Left forelimb (tissue), 1 donor: ENCODE measurements around the gene USH1G.

Experiments
- DNase-seq: peaks from one replicate; pipeline ENCODE4 v3.0.0-alpha.2; 2018; ENCODE audit warnings: low spot score

USH1G gene

DNA sequence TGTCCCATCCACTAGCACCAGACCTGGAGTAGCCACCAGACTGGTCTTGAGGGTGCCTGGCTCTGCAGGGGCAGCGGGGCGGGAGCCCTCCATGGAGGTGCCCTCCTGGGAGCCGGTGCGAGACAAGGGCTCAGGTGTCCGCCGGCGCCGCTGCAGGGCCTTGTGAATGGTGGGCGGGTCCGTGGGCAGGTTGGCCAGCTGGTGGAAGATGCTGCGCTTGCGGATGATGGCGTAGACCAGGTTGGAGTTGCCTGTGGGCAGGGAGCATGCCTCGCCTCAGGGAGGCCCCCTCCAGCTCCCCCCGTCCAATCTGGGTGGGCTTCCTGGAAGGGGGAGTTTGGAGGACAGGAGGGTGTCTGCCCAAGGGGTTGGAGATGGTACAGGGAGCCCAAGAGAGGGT lies 31.1 kb upstream of the USH1G start:
- no peak for DNase-seq

DNA sequence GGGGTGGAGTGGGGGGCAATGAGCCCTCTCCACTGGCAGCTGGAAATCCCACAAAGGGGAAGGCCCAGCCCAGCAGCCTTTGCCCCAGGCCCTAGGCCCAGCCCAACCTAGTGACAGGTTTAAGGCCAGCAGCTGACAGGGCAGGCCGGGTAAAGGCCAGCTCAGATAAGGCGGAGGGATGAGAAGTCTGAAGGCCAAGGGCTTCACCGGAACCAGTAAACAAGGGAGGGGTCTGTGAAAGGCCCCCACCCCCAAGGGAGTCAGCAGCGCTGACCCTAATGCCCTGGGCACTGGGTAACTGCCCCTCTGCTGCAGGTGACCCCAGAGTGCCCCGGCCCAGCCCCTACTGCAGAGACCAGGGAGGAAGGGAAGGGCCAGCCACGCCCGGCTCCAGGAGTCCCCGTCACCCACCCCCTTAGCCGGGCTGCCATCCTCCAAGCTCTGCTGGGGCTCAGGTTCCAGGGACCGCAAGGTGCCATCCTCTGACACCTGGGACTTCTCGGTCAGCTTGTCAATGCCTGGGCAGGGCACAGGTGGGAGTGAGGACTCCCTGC lies 30.2 kb upstream of the USH1G start:
- DNase-seq, result no peak

DNA sequence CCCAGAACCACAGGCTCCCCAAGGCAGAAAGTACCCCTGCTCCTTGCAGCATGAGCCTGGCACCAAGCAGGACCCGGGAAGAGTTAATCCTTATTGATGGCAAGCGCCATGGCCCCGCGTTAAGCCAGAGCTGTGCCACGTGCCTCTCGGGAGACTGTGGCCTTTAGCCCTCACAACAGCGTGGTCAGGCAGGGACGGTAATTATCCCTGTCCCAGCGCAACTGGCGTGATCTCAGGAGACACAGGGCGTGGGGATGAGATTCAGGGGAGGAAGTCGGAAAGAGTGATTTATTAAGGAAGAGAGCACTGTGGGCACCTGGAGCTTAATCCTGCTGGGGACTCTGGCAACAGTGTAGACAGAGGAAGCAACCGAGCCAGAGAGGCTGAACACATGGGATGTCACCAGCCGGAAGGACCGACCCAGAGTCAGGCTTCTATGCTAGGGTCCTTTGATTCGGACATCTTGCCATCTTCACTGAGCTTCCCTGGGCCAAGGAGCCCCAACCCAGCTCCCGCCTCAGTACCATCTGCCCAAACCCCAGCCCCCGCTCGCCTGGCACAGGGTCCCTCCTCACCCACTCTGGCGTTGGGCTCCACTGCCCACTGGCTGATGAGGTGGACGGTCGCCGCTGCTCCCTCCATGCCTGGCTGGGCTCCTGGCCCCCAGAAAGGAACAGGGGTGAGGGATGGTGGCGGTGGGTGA lies 29.5 kb upstream of the USH1G start:
- no peak for DNase-seq

DNA sequence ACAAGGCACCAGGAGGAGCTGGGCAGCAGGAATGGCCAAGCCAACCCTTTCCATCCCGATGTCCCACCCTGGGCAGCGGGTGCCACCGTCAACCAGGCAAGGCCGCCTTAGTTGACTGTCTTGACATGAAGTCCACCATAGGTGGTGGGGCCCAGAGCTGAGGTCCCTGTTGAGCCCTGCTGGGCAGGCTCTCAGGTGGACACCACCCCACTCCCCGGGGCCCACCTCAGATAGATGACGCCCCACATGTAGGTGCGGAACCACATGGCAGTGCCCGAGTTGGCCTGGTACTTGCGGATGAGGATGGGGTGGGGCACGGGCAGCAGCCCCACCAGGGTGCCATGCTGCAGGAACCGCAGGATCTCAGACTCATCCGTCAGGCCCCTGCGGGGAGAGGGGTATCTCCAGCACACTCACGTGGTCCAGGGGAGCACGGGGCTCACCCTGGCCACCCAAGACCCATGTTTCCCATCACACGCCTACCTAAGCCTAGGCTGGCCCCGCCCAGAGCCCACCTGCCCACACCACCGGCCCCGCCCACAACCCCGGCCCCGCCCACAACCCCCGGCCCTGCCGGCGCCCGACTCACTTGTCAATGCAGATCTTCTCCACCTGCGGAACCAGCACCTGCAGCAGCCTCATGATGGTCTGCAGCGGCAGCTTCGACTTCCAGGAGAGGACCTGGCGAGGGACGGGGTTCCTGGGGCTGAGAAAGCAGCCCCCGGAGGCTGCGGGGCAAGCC lies 28.8 kb upstream of the USH1G start:
- DNase-seq, result no peak

DNA sequence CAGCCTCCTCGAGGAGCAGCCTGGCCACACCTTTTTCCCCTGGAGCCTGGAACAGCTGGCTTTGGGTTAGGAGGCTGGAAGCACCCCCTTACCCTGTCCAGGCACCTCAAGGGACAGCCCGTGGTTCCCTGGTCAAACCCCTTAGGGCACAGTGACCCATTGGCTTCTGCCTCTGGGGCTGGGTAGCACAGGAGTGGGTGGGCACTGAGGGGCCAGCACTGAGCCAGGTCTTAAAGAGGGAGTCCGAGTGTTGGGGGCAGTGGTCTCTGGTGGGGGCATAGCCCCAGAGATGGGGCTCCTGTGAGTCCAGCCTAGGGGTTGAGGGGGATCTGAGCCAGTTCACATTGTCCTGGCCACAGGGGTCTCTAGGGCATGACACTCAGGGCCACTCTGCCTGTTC lies 28.0 kb upstream of the USH1G start:
- no peak for DNase-seq

DNA sequence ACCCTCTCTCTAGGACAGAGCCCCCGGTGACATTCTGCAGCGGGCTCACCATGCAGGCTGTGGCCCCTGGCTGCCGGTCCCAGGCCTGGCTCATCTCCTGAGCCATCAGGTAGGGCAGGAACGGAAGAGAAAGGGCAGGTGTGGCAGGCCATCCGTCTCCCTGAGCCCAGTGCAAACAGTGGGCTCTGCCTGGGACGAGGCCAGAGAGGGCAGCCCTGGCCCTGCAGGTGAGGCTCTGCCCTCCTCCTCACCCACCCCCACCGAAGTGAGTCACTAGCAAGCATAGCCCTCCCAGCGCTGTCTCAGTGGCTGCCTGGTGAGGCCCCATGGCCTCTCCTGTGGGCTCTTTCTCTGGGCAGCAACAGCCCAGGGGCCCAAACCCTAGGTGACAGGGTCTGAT lies 27.2 kb upstream of the USH1G start:
- DNase-seq, result no peak

DNA sequence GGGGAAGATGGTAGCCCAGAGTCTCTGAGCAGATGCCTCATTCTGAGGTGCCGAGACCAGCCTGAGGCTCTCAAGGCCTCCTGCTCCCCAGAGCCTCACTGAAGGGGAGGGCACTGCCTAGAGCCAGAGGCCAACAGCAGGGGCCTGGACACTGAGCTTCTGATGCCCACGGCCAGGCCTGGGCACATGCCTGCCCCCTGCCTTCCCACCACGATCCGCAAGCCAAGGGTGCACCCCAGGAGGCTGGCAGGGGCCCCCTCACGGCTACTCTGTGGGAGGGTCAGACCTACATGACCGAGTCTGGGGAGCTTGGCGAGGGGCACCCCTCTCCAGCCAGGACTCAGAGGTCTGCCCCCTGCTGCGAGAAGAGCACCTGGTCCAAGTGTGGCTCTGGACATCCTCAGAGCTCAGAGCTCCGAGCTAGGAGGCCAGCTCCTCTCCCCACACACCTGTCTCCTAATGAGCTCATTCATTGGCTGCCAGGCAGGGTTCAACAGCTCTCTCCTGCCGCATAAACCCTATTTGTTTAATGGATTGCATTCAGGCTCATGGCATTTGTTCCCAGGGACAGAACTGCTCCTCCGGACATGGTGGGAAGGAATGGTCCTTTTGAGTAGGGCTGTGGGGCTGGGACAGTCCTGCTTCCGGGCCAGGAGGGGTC lies 26.5 kb upstream of the USH1G start:
- no peak for DNase-seq

DNA sequence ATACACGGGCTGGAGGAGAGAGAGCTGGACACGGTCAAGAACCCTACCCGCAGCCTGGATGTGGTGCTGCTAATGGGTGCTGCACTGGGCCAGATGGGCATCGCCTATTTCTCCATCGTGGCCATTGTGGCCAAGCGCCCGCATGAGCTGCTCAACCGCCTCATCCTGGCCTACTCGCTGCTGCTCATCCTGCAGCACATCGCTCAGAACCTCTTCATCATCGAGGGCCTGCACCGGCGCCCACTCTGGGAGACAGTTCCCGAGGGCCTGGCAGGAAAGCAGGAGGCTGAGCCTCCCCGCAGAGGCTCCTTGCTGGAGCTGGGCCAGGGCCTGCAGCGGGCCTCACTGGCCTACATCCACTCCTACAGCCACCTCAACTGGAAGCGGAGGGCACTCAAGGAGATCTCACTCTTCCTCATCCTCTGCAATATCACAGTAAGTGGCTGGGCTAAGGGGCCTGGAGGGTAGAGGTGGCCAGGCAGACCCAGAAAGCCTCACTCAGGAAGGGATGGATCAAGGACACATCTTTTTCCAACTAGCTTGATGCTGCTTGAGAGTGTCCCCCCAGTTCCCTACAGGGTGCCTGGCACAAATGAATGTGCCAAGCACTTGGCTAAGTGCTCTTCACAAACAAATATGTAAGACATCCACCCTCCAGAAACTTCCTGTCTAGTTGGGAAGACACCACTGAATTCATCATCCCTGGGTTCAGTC lies 24.1 kb upstream of the USH1G start:
- no peak for DNase-seq

DNA sequence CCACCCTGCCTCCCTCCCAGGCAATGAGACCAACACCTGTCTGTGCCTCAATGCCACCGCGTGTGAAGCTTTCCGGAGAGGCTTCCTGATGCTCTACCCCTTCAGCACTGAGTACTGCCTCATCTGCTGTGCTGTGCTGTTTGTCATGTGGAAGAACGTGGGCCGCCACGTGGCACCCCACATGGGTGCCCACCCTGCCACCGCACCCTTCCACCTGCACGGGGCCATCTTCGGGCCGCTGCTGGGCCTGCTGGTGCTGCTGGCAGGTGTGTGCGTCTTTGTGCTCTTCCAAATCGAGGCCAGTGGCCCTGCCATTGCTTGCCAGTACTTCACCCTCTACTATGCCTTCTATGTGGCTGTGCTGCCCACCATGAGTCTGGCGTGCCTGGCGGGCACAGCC lies 23.6 kb upstream of the USH1G start:
- DNase-seq, result no peak

DNA sequence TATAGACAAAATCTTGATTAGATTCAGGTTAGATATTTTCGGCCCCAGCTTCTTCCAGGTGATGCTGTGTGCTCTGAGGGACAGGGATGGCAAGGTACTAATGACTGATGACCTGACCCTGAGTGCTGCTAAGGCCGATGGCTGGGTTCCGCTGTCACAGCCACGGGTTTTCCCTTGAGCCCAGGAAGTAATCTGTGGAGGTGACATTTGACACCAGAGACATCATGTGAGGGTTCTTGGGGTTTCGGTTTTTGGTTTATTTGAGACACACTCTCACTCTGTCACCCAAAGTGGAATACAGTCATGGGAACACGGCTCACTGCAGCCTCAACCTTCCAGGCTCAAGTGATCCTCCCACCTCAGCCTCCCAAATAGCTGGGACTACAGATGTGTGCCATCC lies 22.5 kb upstream of the USH1G start:
- no peak for DNase-seq

DNA sequence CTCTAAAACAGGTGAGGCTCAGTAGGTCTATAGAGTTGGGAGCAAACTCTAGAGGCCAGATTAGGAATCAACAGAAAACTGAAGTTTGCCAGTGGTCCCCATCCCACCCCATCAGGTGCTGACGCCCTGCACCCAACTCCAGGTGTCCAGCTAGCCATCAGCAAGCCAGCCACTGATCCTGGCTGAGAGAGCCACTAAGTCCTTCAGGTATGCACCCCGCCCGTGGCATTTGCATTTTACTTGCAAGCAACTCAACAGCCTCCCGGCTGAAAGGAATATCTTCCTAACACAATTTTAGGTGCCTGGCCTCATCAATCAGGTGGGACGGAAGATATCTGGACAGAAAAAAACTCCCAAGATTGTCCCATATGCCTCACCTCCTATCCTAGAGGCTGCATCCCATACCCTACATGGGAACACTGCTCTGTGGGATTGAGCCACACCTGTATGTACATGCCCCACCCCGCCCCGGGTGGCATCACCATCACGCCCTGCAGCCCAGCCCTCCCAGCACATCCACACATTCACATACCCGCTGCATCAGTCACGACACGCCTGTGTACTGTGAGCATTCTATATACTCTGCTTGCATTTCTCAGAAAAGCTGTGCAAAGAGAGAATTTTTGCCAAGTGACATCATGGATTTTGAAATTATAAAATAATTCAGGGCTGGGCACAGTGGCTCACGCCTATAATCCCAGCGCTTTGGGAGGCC lies 20.9 kb upstream of the USH1G start:
- no peak for DNase-seq

DNA sequence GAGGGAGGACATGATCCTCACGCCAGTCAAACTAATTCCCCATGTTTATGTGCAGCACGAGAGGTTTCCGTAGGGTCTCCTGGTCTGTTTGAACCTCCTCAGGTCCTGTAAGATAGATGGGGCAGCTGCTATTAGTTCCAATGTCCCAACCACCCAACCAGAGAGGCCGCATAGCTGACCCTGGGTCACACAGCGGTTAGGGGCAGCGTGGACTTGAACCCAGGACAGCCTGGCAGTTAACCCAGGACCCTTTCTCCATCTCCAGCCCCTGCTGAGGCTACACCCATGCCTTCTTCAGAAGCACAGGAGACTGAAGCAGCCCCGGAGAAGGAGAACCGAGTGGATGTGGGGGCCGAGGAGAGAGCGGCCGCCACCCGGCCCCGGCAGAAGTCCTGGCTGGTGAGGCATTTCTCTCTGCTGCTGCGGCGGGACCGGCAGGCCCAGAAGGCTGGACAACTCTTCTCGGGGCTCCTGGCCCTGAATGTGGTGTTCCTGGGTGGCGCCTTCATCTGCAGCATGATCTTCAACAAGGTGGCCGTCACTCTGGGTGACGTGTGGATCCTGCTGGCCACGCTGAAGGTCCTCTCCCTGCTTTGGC lies 18.2 kb upstream of the USH1G start:
- DNase-seq, result no peak

DNA sequence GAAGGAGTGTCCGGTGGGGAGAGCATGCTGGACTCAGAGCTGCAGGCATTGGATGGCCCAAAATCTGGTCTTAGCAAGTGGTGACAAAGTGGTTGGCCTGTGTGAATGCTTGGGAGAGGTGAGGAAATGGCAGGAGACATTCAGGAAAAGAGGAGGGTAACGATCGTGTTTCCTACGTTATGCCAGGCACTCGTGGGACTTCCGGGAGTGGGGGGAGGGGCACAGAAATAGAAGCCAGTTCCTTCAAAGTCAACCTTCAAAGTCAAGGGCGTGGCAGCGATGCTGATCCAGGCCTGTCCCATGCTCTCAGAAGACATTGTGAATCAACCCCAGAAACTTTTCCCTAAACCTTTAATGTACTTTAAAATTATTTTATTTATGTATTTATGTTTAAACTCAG lies 16.5 kb upstream of the USH1G start:
- DNase-seq, result no peak

DNA sequence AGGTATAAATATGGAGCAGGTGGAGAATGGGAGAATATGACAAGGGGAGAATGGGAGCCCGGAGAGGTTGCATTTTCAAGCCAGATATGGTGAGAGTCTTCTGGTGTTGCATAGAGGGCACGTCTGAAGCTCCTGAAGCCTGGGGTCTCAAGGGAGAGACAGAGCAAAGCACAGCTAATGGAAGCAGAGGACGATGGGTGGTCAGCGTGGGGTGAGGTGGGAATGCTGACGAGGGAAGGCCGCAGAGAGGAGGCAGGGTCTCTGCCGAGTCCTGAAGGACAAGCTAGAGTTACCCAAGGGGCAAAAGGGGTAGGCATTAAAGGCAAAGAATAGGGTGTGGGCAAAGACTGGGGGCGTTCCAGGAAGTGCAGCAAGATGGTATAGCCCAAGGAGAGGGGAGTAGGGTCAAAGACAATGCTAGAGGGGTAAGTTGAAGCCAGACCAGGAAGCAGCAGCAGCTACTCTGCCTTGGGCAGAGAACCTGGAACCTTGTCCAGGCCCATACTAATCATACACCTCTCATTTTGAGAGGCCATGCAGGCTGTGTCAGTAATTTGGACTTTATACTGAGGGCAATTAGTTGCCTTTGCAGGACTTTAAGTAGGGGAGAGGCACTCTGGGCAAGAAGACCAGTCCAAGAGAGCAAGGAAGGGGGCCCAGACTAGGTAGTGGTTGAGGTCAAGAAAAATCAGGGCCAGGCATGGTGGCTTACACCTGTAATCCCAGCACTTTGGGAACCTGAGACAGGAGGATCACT lies 15.3 kb upstream of the USH1G start:
- no peak for DNase-seq

DNA sequence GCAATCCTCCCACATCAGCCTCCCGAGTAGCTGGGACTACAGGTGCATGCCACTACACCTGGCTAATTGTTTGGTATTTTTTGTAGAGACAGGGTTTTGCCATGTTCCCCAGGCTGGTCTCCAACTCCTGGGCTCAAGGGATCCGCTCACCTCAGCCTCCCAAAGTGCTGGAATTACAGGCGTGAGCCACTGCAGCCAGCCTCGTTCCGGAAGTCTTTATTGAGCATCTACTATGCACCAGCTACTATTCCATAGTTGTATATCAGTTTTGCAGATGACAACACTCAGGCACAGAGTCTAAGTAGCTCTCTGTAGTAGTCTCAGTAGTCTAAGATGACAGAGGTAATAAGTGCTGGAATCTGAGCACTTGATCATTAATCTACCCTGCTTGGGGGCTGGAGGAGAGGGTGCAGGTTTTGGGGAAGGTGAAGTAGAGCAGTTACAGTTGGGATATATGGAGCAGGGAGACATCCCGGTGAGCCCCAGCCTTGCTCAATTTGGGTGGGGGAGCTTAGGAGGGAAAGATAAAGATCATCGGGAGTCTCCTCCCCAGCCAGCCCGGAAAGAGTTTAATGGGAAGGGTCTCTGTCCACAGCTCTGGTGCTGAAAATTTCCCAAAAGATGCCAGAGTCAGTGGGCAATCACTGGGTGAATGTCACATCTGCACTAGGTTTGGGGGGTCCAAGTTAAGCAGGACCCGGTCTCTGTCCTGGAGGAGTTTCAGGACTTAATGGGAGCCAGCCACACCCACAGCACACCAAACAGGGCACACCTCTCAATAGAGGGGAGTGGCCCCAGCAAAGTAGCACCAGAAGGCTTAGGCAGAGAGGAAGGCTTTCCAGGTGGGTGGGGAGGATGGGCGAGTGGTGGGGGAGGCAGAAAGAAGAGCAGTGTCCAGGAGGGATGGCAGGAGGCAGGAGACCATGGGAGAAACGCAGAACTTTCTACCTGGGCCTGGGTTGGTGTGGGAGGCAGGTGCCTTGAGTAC lies 14.3 kb upstream of the USH1G start:
- DNase-seq, result no peak

DNA sequence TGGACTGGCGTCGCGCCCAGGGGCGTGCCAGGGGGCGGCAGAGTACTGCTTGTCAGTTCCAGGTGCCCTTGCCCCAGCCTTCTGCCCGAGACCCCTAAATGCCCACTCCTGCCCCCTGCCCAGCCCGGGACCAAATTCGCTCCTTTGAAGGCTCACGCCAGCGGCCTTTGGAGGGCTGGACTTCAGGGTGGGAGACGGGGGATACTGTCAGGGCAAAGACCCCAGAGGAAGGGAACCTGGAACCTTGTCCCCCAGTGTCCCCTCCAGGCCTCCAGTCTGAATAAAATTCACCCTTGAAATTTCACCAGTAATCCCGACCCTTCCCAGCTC lies 13.4 kb upstream of the USH1G start:
- DNase-seq, result no peak

DNA sequence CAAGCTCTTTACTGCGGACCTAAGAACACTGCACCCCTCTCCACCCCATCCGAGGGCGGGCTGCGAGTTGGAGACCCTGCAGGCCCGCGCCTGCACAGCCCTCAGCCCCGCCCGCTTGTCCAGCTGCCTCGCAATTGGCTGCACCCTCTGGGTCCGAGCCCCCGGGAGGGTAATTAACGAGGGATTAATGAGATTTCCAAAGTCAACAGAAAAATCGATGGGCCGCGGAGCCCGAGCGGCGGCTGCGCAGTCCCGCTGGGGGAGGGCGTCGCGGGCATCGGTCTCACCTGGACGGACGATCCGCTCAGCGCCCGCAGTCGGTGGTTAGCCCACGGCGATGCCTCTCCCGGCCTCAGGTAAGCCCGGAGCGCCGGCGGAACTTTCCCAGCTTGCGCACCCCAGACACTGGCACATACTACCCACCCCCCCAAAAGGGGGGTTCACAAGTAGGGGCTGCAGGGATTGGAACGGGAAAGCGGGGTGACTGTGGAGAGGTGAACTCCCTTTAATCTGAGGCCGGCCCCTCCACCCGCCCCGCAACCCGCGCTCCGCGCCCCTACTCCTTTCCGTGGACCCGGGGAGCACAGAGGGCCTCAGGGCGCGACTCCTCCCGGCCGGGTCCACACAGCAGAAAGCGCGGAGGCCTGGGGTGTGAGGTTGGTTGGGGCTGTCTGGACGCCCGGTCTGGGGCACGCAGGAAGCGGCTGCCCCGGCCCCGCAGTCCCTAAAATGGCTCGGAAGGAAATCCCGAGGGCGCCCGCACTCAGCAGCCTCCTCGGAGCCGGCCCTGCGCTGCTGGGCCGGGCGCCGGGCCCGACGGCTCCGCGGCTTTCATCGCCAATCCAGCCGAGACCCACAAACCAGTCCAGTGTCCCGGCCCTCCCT lies 12.8 kb upstream of the USH1G start, which contains the start of gene OTOP3:
TSS of gene OTOP3 (plus strand) at position 314 of the 885 bp plus-strand sequence. CDS start at position 338, 24 bp downstream.
- no peak for DNase-seq

DNA sequence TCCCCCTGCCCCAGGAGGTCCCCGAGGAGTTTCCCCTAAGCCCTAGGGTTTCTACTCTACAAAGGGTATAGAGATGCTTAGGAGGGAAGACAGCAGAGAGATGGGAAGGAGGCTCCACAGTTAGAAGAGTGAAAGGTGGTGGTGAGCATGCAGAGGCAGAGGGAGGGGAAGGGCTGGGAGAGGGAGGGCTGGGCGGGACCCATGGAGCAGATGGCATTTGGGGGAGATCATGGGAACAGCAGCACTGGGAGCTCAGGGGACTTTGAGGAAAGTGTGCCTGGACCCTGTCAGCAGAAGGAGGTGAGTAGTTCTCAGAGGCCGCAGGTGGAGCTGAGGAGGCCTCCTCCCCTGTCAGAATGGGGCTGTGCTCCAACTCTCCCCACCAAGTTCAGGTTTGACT lies 12.0 kb upstream of the USH1G start:
- DNase-seq, result no peak
